Measurements from ENCODE around the gene MYH10.
"Not testable (repeated sequence)": the region's sequence is repeated elsewhere in the genome, so short reads cannot be mapped to it uniquely, and the experiment has no call there.

The MYH10 gene

DNA sequence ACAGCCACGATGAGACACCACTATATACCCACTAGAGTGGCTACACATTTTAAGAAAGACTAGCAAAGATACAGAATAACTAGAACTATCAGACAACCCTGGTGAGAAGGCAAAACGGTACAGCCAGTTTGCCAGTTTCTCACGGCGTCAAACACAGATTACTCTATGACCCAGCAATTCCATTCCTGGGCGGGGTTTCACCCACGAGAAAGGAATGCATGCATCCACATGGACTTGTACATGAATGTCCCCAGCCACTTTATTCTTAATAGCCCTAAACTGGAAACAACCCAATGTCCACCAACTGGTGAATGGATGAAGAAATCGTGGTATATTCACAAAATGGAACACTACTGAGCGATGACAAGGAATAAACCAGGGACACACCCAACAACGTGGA, 74.5 kb downstream of the MYH10 start:
- DNase-seq (ENCODE audit: low spot score) = peak; percentile 47

DNA sequence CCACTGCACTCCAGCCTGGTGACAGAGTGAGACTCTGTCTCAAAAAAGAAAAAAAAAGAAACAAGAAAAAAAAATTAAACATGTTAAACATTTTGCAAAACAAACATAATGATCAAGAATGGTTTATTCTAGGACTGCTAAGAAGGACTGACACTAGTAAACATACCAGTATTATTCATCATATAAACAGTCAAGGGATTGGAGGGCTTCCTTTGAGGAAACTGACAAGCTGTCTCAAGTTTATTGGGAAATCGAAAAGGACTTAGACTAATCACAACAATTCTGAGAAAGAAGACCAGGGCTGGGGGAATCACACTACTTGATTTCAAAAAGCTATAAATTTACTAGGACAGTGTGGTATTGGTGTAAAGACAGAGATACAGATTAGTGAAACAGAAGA, 75.5 kb downstream of the MYH10 start:
- DNase-seq (ENCODE audit: low spot score) = no peak

DNA sequence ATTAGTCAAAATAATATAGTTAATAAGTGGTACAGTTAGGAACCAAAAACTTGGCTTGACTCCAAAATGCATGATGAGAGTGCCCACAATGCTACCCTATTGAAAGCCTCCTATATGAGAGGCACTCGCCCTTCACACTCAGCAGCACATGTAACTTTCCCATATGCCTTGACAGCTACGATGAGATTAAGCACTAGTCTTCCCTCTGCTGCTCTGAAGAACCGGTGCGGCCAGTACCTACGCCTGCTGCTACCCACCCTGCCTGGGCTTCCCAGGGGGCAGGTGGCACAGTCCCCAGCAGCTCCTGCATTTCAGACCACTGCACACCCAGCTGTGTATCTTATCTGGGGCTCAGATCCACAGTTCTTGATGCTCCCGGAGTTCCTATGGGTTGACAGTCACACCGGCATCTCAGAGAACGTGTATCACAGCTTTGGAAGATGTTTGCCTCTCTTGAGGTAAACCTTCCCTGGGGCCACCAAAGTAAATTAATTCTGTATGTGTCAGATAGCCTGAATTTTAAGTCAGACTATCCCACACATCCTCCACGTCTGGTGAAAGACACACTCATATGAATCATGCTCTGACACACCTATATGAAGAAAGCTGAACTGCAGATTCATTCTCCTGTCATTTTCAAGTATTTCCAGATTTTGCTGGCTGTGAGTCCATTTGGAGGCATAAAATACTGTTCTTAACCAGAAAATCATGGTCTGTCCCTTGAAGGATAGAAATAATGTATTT, 77.8 kb downstream of the MYH10 start:
- DNase-seq (ENCODE audit: low spot score) = no peak

DNA sequence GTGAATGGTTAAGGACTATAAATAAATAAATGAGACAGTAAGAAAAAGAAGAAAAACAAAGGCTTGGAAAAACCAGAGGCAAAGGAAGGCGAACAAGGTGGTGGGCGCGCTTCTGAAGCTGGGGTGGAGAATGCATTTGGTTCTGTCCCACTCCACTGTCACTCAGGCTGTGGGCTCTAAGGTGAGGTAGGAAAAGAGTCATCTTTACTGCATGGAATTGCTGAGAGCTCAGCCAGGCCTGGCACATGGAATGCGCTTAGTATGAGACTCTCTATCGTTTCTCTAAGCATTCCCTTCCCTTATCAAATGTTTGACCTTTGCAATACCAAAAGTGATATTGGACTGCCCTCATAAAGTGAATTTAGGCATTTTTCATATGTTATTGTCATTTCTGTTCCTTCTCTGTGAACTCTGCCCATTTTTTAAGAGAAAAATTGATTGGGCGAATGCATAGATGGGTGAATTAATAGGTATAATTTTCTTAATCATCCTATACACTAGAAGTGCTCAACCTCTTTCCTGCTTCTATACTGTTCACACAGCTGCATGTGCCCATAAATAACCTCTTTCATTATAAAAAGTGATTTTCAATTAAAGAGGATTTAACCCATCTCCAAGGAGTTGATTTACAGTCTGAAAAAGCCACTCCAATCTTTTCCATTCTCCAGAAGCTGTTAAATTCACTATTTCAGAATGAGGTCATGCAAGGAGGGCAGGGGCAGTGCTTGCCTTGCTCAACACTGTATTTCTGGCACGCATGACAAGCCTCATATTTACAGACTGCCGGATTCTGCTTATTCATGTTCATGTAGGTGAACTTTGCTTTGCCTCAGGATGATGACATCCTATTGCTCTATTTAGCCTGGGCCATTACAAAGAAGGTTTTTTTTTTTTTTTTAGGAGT, 87.7 kb downstream of the MYH10 start:
- DNase-seq (ENCODE audit: low spot score) = no peak

DNA sequence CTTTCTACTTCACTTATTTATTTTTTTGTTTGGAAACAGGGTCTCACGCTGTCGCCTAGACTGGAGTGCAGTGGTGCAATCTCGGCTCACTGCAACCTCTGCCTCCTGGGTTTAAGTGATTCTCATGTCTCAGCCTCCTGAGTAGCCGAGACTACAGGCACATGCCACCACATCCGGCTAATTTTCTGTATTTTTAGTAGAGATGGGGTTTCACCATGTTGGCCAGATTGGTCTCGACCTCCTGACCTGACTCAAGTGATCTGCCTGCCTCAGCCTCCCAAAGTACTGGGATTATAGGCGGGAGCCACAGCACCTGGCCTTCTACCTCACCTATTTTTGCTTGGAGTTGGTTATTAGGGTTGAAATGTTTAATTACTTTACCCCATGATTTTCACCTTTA, 90.5 kb downstream of the MYH10 start:
- DNase-seq (ENCODE audit: low spot score) = not testable (repeated sequence)

DNA sequence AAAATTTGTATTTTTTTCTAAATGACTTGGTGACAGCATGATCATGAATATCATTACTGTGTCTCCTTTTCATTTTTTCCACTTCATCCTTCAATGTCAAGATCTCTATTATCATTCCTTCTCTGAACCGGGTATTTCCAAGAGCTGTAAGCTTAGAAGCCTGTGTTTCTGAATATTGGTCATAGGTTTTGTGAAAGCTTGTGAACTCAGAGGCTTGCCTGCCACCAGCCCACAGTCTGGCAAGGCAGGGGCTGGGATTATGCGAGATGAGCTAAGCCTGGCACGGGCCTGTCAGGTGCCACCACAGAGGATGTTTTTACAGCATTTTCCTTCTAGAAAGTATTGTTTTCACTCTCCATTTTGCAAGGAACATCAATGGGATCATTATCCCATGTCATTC, 92.8 kb downstream of the MYH10 start:
- DNase-seq (ENCODE audit: low spot score) = no peak

DNA sequence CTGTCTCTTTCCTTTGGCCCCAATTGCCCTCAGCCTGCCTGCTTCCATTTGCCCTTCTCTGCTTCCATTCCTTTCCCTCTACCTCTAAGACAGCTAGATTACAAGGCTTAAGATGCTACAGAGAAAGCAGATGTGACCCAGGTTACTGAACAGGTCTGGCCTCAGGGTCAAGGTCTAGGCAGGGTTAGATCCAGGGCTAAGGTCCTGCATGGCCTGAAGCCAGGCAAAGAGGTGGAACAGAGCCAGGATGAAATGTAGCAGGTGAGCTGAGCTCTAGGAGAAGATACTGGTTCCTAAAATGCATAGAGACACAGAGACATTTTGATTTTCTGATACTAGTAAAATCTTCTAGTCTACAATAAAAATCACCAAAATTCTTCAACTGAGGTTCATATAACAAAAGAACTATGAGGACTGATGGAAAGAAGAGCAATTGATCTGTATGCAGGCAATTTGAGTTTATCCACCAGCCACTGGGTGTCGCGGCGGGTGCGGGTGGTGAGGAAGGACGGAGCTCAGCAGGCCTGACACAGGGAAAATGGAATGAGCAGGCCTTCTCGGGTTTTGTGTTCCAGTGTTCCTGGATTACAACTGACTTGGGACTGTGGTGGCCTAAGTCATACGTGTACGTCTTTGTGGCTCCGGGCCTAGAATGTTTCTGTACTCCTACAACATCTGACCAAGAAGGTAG, 95.9 kb downstream of the MYH10 start:
- DNase-seq (ENCODE audit: low spot score) = no peak

DNA sequence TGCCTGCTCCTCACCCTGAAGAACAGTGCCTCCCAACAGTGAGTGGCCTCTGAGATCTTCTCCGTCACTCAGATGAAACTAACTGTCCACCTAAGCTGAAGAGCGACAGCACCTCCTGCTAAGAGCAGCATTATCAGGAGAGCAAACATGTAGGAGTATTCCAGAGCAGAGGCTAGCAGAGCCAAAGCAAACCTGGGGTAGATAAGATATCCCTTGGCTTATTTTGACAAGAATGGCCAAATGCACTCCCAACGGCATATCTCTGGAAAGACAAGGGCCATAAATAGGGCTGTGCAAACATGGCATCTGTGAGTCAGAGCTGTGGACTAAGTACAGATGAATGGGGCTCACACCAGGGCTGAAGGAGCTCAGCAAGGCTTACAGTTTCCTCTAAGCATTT, 98.5 kb downstream of the MYH10 start:
- DNase-seq (ENCODE audit: low spot score) = peak; percentile 57

DNA sequence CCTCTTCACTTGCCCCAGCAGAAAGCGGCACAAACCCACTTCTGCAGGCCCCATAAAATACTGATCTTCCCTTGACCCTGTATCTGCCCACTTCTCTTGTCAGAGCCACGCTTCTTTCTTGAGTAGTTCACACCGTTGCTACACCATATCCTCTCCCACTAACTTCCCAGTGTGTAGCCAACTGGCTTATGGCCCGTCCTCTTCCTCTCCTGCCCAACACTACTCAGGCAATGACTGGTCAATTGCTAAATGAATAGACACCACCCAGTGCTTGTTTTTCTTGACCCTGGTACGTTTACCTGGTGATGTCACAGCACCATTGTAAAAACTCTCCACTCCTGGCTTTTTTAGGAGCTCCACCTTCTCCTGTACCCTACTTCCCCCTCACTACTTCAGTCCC, 107.9 kb downstream of the MYH10 start:
- DNase-seq (ENCODE audit: low spot score) = no peak

DNA sequence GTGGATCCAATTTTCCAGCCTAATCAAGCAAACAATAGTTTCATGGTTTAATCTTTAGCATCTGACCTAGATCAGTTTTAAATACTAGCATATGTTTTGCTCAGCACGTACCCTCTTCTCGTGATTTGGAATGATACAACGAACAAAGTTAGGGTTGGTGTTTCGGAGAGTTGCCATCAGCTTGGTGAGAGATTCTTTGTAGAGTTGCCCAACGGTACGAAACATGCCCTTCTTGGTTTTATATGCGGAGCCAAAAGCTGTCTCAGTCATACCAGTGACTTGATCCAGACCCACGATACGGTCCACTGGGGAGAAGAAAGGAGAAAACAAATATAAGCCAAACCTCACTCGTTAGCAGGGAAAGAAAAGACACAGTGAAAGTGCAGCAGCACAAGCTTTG, 109.5 kb downstream of the MYH10 start:
- no peak for DNase-seq (ENCODE audit: low spot score)

DNA sequence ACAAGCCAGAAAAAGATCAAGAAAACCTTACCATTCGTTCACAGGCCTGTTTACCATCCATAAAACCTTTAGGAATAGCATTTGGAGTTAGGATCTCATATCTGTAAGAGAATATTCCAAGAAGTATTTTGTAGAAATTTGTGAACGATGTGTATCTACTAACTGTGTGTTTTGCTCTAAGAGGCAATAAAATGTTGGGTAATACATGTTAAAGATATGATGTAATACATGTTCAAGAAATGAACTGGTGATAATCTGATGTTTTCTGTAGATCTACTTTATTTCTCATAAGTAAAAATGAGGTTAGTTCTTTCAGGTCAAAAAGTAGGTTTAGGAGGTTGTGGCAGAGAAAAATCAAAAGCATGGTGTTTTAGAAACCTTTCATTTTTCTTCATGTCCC, 111.7 kb downstream of the MYH10 start:
- DNase-seq (ENCODE audit: low spot score) = no peak

DNA sequence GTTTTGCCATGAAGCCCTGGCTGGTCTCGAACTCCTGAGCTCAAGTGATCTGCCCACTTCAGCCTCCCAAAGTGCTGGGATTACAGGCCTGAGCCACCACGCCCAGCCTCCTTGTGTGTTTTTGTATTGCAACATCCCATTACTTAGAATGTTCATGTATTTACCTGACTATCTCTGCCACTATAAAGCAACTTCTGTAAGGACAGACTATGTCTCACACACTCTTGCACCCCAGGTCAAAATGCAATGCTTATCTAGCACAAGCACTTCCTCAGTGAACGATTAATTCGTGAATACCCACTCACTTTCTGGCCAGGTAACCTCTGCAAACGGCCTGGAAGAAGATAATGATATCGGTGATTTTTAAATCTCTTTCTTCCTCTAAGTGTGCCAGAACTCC, 112.2 kb downstream of the MYH10 start:
- no peak for DNase-seq (ENCODE audit: low spot score)

DNA sequence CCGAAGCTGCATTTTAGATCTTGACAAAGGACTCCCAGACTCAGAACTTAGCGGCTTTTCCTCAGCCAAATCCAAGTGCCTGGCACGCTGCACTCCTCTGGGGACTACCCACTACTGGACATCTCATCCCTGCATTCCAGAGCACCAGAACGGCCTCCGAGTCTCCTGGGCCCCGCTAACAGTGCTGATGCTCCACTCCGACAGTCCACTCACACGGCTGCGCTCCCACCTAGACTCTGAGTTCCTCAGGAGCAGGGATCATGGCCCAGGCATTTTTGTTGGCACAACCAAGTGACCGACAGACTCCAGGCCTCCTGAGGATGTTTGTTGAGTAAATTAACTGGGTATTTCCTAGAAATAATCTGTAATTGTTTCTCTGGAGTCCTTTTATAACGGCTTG, 115.7 kb downstream of the MYH10 start:
- no peak for DNase-seq (ENCODE audit: low spot score)

DNA sequence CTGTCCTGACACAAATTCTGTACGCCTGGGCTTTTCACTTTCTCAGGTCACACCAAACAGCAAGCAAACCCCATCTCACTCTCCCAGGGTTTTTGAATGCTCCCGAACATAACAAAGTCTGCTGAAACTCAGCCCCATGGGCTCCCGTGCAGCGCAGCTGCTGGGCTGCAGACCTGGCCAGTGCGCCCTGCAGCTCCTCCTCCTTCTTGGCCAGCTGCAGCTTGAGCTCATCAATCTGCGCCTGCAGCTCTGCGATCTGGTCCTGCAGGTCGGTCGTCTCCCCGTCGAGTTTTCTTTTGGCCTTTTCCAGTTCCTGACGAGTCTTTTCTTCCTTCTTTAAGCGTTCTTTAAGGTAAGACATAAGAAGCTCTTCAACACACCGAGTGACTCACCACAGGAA, 124.4 kb downstream of the MYH10 start:
- no peak for DNase-seq (ENCODE audit: low spot score)

DNA sequence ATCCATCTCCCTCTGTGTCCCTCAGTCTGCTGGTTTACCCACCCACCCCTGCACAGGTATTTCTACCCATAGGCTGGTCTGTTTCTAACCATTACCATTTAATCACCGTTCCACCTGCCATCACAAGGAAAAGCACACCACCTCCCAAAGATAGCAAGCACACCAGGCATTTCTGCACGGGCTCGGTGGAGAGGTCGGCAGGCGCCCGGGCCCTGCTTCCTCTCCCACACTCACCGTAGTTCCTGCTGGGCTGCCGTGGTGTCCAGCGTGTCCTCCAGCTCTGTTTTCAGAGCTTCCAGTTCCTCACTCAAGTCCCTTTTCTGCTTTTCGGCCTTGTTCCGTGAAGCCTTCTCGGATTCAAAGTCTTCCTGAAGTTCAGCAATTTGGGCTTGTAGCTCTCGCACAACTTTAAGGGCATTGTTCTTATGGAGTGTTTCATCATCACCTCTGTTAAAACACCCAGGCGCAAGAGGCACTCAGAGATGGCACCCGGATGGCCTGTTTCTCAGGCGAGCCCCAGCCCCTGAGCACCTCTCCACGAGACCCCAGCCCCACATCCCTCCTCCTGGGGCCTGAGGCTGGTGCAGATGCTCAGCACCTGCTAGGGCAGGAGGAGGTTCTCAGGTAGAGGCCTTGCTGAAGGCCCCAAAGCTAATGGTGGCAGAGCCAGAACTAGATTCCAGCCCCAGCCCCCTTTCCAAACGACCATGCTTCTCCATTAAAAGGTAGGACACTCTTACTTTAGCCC, 125.9 kb downstream of the MYH10 start:
- no peak for DNase-seq (ENCODE audit: low spot score)

DNA sequence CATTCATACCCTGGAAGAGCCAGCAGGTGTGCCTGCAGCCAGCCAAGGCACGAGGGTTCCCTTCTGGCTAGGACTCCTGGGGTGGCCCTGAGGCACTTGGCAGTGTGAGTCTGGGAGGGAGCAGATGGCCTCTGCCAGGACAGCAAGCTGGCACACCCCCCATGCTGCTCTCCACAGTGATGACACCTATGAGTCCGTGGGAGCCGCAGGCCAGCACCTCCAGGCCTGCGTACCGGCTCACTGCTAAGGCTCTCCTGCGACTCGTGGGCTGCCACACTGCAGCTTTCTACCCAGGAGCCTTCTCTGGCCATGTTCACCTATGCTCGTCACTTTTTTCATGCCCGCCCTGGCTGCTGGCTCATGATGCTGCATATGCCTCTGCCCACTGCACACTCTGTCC, 126.7 kb downstream of the MYH10 start:
- DNase-seq (ENCODE audit: low spot score) = no peak

DNA sequence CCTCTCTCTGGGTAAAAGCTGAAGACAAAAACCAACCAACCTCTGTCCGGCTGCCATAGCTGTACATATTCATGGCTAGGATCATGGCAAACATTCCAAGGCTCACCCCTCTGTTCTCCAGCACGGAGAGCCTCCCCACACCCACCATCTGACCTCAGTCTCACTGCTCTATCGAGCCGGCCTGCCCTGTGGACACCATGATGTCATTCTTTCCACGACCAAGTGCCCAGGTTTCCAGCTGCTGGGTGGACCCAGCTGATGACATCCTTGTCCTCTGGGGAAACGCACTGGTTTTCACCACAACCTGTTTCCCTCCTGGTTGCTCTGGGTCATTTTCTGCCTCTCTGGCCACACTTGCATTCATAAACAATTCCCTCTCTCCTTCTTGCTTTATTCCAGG, 127.2 kb downstream of the MYH10 start:
- DNase-seq (ENCODE audit: low spot score) = no peak

DNA sequence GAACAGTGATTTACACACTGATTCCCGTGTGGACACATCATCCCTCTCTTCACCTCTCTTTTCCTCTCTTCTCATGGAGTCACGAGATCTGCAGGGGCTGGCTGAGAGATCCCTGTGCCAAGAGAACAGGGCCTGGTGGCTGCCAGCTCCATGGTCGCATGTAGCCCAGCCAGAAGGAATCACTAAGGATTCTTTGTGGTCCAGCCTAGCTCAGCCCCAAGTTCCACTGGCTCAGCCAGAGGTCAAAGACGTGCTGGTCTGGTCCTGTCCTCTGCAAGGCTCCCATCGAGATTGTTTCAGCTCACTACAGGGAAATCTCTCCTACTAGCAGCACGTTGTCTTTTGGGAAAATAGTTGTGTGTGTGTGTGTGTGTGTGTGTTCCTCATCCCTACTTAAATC, 128.4 kb downstream of the MYH10 start:
- no peak for DNase-seq (ENCODE audit: low spot score)

DNA sequence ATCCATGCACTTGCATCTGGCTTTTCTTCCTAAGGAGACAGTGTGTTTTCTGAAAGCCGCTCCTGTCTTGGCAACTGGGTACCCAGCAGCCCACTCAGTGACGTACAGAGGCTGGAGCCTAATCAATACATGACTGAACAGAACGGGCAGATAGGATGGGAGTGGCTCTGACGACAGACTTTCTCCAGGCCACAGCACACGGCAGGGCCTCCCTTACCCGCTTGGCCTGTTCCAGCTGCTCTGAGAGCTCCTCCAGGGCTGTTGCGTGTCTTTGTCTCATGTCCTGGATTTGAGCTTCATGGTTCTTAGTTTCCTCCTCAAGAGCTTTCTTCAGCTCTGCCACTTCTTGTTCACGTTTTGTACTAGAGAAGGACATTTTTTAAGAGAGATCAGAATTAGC, 129.9 kb downstream of the MYH10 start:
- no peak for DNase-seq (ENCODE audit: low spot score)

DNA sequence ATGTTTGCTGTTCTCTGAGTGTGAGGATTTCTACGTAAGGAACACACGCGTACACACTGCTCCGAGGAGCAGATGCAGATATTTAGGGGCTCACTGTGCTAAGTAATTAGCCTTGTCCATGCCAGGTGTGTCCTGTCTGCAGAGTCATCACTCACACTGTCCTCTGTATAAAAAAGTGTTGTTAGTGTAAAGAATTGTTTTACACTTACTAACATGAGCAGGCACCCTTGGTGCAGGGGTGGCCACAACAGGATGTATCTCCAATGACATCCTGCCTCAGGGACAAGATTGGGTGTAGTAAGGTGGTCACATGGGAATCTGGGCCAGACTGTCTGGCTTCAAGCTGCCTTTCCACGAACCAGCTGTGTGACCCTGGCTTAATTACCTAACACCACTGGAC, 130.9 kb downstream of the MYH10 start:
- DNase-seq (ENCODE audit: low spot score) = no peak

DNA sequence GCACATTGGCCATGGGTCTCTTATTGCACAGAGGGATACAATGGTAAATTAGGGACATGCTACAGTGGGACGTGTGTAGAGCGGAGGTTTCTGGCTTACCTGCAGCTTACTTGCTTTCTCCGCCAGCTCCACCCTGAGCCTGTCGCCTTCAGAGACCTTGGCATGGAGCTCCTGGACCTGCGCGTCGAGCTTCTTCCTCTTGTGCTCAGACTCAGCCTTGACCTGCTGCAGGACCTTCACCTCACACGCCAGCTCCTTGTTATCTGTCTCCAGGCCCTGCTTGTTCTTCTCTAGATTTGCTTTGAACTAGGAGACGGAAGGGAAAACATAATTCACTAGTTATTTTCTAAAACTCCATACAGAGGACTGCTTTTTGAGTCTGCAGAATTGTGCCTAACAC, 131.4 kb downstream of the MYH10 start:
- no peak for DNase-seq (ENCODE audit: low spot score)

DNA sequence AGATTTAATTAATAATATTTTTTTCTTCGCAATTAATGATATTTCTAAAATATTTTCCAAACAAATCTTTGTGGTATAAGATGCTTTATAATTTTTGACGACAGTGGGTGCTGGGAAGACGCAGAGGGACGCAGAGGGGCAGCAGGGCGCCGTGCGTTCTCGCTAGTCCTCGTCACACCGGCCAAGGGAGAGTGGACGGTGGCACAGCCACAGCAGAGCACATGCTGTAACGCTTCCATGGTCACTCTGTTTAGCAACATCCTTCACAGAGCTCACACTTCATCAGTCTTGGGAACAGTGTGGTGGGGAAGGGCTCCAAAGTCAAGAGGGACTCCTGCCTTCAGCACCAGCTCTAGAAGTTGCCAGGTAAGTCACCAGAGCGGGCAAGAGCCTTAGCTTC, 134.4 kb downstream of the MYH10 start:
- DNase-seq (ENCODE audit: low spot score) = no peak
